ENCODE data around the gene UBE2E2.
"Not testable (repeated sequence)": the region's sequence is repeated elsewhere in the genome, so short reads cannot be mapped to it uniquely, and the experiment has no call there.

Gene UBE2E2

GRCh38 chr3:23594894-23595670 lies 392.0 kb downstream of the UBE2E2 start:
- DNase-seq = no peak

- no peak for DNase-seq
Measured at GRCh38 chr3:23595851-23596250, 392.7 kb downstream of the UBE2E2 start.

- DNase-seq = no peak
Measured at GRCh38 chr3:23600167-23600871, 397.2 kb downstream of the UBE2E2 start.

- no peak for DNase-seq
Measured at GRCh38 chr3:23601091-23601822, 398.1 kb downstream of the UBE2E2 start.

- DNase-seq = no peak
Measured at GRCh38 chr3:23602971-23603370, 399.8 kb downstream of the UBE2E2 start.

- DNase-seq = no peak
Measured at GRCh38 chr3:23607184-23607847, 404.2 kb downstream of the UBE2E2 start.

GRCh38 chr3:23608650-23609049 lies 405.5 kb downstream of the UBE2E2 start:
- DNase-seq = no peak

GRCh38 chr3:23611737-23612295 lies 408.7 kb downstream of the UBE2E2 start:
- DNase-seq = no peak

- DNase-seq = no peak
Measured at GRCh38 chr3:23612296-23612891, 409.3 kb downstream of the UBE2E2 start.

- no peak for DNase-seq
Measured at GRCh38 chr3:23615068-23615467, 411.9 kb downstream of the UBE2E2 start.

- DNase-seq = not testable (repeated sequence)
Measured at GRCh38 chr3:23618475-23618874, 415.3 kb downstream of the UBE2E2 start.

GRCh38 chr3:23619705-23620637 lies 416.8 kb downstream of the UBE2E2 start:
- no peak for DNase-seq

- no peak for DNase-seq
Measured at GRCh38 chr3:23620638-23621015, 417.5 kb downstream of the UBE2E2 start.

GRCh38 chr3:23623844-23624243 lies 420.7 kb downstream of the UBE2E2 start:
- DNase-seq = no peak

- no peak for DNase-seq
Measured at GRCh38 chr3:23624305-23624704, 421.2 kb downstream of the UBE2E2 start.

GRCh38 chr3:23626442-23626841 lies 423.3 kb downstream of the UBE2E2 start:
- no peak for DNase-seq

GRCh38 chr3:23629181-23629894 lies 426.2 kb downstream of the UBE2E2 start:
- no peak for DNase-seq

- DNase-seq = no peak
Measured at GRCh38 chr3:23633261-23633960, 430.3 kb downstream of the UBE2E2 start.

GRCh38 chr3:23637339-23637738 lies 434.2 kb downstream of the UBE2E2 start:
- DNase-seq = no peak
